ENCODE results near the gene LCOR. TPM values are rescaled to one million over a fixed set of nuclear protein-coding genes. Genes with fewer than 3 reads are reported as not detected.

LCOR gene
- total and polyA plus RNA-seq, 8 donors, result 2.0 to 61.3 (median 18.0) TPM

DNA sequence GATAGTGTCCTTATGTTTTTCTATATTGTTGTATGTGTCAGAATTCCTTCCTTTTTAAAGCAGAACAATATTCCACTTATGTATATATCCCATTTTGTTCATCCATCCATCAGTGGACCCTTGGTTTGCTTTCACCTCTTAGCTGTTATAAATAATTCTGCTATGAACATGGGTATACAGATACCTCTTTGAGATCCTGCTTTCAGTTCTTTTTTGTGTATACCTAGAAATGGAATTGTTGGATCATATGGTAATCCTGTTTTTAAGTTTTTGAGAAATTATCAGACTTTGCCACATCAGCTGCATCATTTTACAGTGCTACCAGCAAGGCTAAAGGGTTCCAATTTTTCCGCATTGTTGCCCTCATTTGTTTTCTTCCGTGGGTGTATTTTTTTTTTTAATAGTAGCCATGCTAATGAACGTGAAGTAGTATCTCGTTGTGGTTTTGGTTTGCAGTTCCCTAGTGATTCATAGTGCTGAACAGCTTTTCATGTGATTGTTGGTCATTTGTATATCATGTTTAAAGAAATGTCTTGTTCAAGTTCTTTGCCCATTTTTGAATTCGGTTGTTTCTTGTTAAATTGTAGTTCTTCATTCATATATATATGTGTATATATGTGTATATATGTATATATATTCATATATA is 87.8 kb downstream of the LCOR start:
- Histone ChIP-seq H3K4me1 (peaks cover 0 to 20% (median 8%) of the 10 kb centered on the region in 4 donors), H3K9me3 (no peaks in the 10 kb centered on the region), H3K4me3 (no peak overlapping the region), H3K36me3 (peaks cover 0 to 31% (median 17%) of the 10 kb centered on the region in 4 donors), H3K27ac (no peak overlapping the region), H3K27me3 (no peaks in the 10 kb centered on the region)
- 85 to 94% (median 91%) methylated on average over 5 of the region's 5 CpGs for WGBS, 5 donors
- intact Hi-C loops (cut with DNase I; ENCODE audit: low total_unique reads), result no loop called here
- DNase-seq, result no peak
- TF ChIP-seq POLR2AphosphoS5 (IDR thresholded peaks at IDR 0.05) (no peak), CTCF (IDR thresholded peaks at IDR 0.05) (no peak), POLR2A (IDR thresholded peaks at IDR 0.05) (no peak), EP300 (IDR thresholded peaks at IDR 0.05) (no peak)

DNA sequence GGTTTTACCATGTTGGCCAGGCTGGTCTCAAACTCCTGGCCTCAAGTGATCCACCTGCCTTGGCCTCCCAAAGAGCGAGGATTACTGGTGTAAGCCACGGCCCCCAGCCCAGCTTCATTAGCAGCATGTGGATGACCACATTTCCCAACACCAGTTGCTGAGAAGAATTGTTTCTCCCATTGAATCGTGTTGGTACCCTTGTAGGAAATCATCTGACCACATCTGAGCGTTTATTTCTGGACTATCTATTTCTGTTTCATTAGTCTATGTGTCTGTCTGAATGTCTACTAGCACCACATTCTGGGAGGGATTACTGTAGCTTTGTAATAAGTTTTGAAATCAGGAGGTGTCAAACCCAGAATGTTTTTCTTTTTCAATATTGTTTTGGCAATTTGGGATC is 89.6 kb downstream of the LCOR start:
- peaks cover 0 to 17% (median 4%) of the 10 kb centered on the region in 4 donors for H3K36me3 ChIP-seq
- intact Hi-C loops (cut with DNase I; ENCODE audit: low total_unique reads), result no loop called here
- H3K4me1 ChIP-seq, result peaks cover 0 to 20% (median 8%) of the 10 kb centered on the region in 4 donors
- H3K9me3 ChIP-seq, result no peaks in the 10 kb centered on the region
- no peak overlapping the region for H3K4me3 ChIP-seq
- DNase-seq, result no peak
- H3K27ac ChIP-seq, result no peak overlapping the region
- H3K27me3 ChIP-seq, result no peaks in the 10 kb centered on the region
- no peak for TF ChIP-seq EP300 (IDR thresholded peaks at IDR 0.05)
- TF ChIP-seq POLR2AphosphoS5 (IDR thresholded peaks at IDR 0.05), result no peak
- TF ChIP-seq CTCF (IDR thresholded peaks at IDR 0.05), result no peak
- no peak for TF ChIP-seq POLR2A (IDR thresholded peaks at IDR 0.05)
- 85 to 93% (median 90%) methylated on average over 4 of the region's 4 CpGs for WGBS, 5 donors

GRCh38 chr10:96922978-96923948 is 91.2 kb downstream of the LCOR start:
- intact Hi-C loops (cut with DNase I; ENCODE audit: low total_unique reads), result no loop called here
- DNase-seq, result no peak
- no peaks in the 10 kb centered on the region for H3K9me3 ChIP-seq
- TF ChIP-seq POLR2AphosphoS5 (IDR thresholded peaks at IDR 0.05) (no peak), CTCF (IDR thresholded peaks at IDR 0.05) (no peak), POLR2A (IDR thresholded peaks at IDR 0.05) (no peak), EP300 (IDR thresholded peaks at IDR 0.05) (no peak)
- peaks cover 0 to 22% (median 6%) of the 10 kb centered on the region in 4 donors for H3K36me3 ChIP-seq
- no peak overlapping the region for H3K27ac ChIP-seq
- no peak overlapping the region for H3K4me3 ChIP-seq
- H3K4me1 ChIP-seq, result peaks cover 0 to 20% (median 8%) of the 10 kb centered on the region in 4 donors
- WGBS, 5 donors, result 87 to 94% (median 89%) methylated on average over 3 of the region's 3 CpGs
- H3K27me3 ChIP-seq, result no peaks in the 10 kb centered on the region

DNA sequence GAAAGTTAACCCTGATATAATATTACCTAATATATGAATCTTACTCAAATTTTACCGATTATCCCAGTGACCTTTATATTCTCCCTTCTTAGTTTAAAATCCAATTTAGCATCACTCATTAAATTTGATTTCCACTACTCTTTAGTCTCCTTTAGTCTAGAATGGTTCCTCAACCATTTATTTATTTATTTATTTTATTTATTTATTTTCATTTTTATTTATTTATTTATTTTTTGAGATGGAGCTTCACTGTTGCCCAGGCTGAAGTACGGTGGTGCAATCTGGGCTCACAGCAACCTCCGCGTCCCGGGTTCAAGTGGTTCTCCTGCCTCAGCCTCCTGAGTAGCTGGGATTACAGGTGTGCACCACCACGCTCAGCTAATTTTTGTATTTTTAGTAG is 92.8 kb downstream of the LCOR start:
- Histone ChIP-seq H3K4me3 (no peak overlapping the region), H3K27ac (no peak overlapping the region), H3K9me3 (no peaks in the 10 kb centered on the region), H3K4me1 (peaks cover 0 to 13% (median 6%) of the 10 kb centered on the region in 4 donors), H3K27me3 (no peaks in the 10 kb centered on the region), H3K36me3 (peaks cover 0 to 27% (median 6%) of the 10 kb centered on the region in 4 donors)
- intact Hi-C loops (cut with DNase I; ENCODE audit: low total_unique reads), result no loop called here
- 97 to 99% (median 98%) methylated on average over 6 of the region's 6 CpGs for WGBS, 5 donors
- no peak for DNase-seq
- TF ChIP-seq CTCF (IDR thresholded peaks at IDR 0.05) (no peak), POLR2AphosphoS5 (IDR thresholded peaks at IDR 0.05) (no peak), POLR2A (IDR thresholded peaks at IDR 0.05) (no peak), EP300 (IDR thresholded peaks at IDR 0.05) (no peak)
